PC-9 (cell line): ENCODE results near the gene CCDC88C. TPM values are rescaled to one million over a fixed set of nuclear protein-coding genes. Genes with fewer than 3 reads are reported as not detected.

Experiments used
- BruUV-seq: library from RNA; stranded (reverse); fragments of 400-500 nt; replicated peaks from 2 replicates; lab custom pipeline; 2021; lab: Mats Ljungman, UMichigan
- CTCF ChIA-PET: fragments of 300-600 bp; sonication (Branson Sonifier 250); formaldehyde crosslinking; loops from one replicate; lab custom pipeline; 2022; ENCODE audit warnings: antibody characterized with exemption; lab: Charles Lee
- POLR2A ChIA-PET: fragments of 300-600 bp; sonication (Branson Sonifier 250); formaldehyde crosslinking; loops from one replicate; lab custom pipeline; 2022; ENCODE audit warnings: antibody characterized with exemption; ENCODE audit not compliant: unreplicated experiment; lab: Charles Lee
- DNase-seq, 2 experiments: peaks; one replicate each; pipeline versions ENCODE4 v3.0.0 to v3.0.0-alpha.2; 2015 to 2022; ENCODE audit warnings: mixed read lengths in 1 of 2
- H2AFZ ChIP-seq: fragments of 200-600 bp; sonication (generic); 2 replicates; pipeline ENCODE4 v1.8.1; 2017; ENCODE audit warnings: antibody characterized with exemption
- H3F3A ChIP-seq: fragments of 200-600 bp; sonication (generic); 2 replicates; pipeline ENCODE4 v1.8.1; 2017; ENCODE audit warnings: antibody characterized with exemption, mild to moderate bottlenecking, low read depth; ENCODE audit not compliant: insufficient read depth
- H3K27ac ChIP-seq: fragments of 200-600 bp; sonication (generic); 2 replicates; pipeline ENCODE4 v1.6.1; 2016; ENCODE audit warnings: mixed run types
- H3K27me3 ChIP-seq: fragments of 200-600 bp; sonication (generic); 2 replicates; pipeline ENCODE4 v1.6.1; 2016; ENCODE audit warnings: low read depth, mixed run types; ENCODE audit not compliant: insufficient read depth
- H3K36me3 ChIP-seq: fragments of 200-600 bp; sonication (generic); 2 replicates; pipeline ENCODE4 v1.6.1; 2016; ENCODE audit warnings: low read depth, mixed run types
- H3K4me1 ChIP-seq: fragments of 200-600 bp; sonication (generic); replicated peaks from 2 replicates; pipeline ENCODE4 v1.6.1; 2016; ENCODE audit warnings: mixed run types; ENCODE audit not compliant: insufficient read depth
- H3K4me2 ChIP-seq: fragments of 200-600 bp; sonication (generic); 2 replicates; pipeline ENCODE4 v1.6.1; 2017; ENCODE audit warnings: mixed run types
- H3K4me3 ChIP-seq: fragments of 200-600 bp; sonication (generic); 2 replicates; pipeline ENCODE4 v1.6.1; 2016; ENCODE audit warnings: mixed run types
- H3K79me2 ChIP-seq: fragments of 200-600 bp; sonication (generic); 2 replicates; pipeline ENCODE4 v1.6.1; 2017; ENCODE audit warnings: low read depth, mixed run types
- H3K9me2 ChIP-seq: fragments of 200-600 bp; sonication (generic); 2 replicates; pipeline ENCODE4 v1.8.1; 2017; ENCODE audit warnings: mild to moderate bottlenecking; ENCODE audit not compliant: insufficient read depth
- H3K9me3 ChIP-seq: fragments of 200-600 bp; sonication (generic); 2 replicates; pipeline ENCODE4 v1.8.1; 2016; ENCODE audit warnings: low read depth; ENCODE audit not compliant: insufficient read depth
- H4K20me1 ChIP-seq: fragments of 200-600 bp; sonication (generic); 2 replicates; pipeline ENCODE4 v1.8.1; 2017; ENCODE audit not compliant: insufficient read depth
- CTCF ChIP-seq: fragments of 200-600 bp; sonication (generic); conservative IDR thresholded peaks from 2 replicates; pipeline ENCODE4 v1.6.1; 2017; ENCODE audit warnings: mixed run types, antibody characterized with exemption, mild to moderate bottlenecking, moderate library complexity
- EZH2 ChIP-seq: fragments of 200-600 bp; sonication (generic); IDR thresholded peaks from 2 replicates; pipeline ENCODE4 v1.8.0; 2017; ENCODE audit warnings: antibody characterized with exemption, low read depth
- intact Hi-C: fragments of 100-400 bp; cut with micrococcal nuclease; formaldehyde crosslinking; loops from one replicate; pipeline ENCODE4 v1.10.0; 2022; ENCODE audit not compliant: unreplicated experiment
- total RNA-seq: library from RNA; stranded (reverse); gene quantifications from 2 replicates; pipeline ENCODE4 v1.2.3, GENCODE V29; 2021

CCDC88C gene
- total RNA-seq, 1 experiment from 2014 or later = 7.4 TPM

GRCh38 chr14:91295851-91296796 lies 121.5 kb downstream of the CCDC88C start:
- H3K27ac ChIP-seq = no peak overlapping the region
- no peaks in the 10 kb centered on the region for H3K4me1 ChIP-seq
- H3K4me3 ChIP-seq = no peak overlapping the region
- no peak for DNase-seq
- no peak overlapping the region for H2AFZ ChIP-seq
- ChIA-PET POLR2A (no interaction called here), CTCF (no interaction called here)
- H3K9me3 ChIP-seq = no peaks in the 10 kb centered on the region
- H3K27me3 ChIP-seq = no peaks in the 10 kb centered on the region
- no peaks in the 10 kb centered on the region for H3K36me3 ChIP-seq
- no peak overlapping the region for H3K4me2 ChIP-seq
- TF ChIP-seq EZH2 (no peak), CTCF (no peak)
- H3K9me2 ChIP-seq = no peaks in the 10 kb centered on the region
- intact Hi-C loops = no loop called here
- no TSS peak for BruUV-seq
- no peaks in the 10 kb centered on the region for H4K20me1 ChIP-seq
- no peaks in the 10 kb centered on the region for H3K79me2 ChIP-seq
- no peaks in the 10 kb centered on the region for H3F3A ChIP-seq

DNA sequence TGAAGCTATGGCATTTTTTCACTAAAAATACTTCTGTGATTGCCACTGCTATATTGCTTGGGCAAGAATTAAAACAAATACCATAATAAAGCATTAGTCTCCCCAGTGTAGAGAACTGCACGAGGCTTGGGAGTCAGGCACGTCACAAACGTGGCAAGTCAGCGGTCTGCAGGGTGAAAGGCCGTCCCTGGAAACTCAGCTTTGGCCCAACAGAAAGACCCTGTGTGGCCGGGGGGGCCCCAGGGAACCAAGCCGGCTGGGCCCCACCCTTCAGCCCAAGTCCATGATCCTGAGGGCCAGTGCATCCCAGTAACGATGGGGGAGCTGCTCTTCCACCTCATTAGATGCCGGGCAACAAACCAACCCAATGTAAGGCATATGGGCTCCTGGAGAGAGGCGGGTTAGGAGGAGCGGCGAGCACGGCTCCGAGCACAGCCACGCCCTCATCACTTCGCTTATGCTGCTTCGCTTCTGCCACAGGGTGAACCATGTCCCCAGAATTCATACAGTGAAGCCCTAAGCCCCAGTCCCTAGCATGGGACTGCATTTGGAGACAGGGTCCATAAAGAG lies 122.3 kb downstream of the CCDC88C start:
- no peaks in the 10 kb centered on the region for H3F3A ChIP-seq
- no peak overlapping the region for H3K4me2 ChIP-seq
- intact Hi-C loops = no loop called here
- H2AFZ ChIP-seq = no peak overlapping the region
- no peak for DNase-seq
- H3K79me2 ChIP-seq = no peaks in the 10 kb centered on the region
- H3K4me1 ChIP-seq = no peaks in the 10 kb centered on the region
- no peaks in the 10 kb centered on the region for H3K9me2 ChIP-seq
- ChIA-PET POLR2A (no interaction called here), CTCF (no interaction called here)
- no peaks in the 10 kb centered on the region for H3K36me3 ChIP-seq
- no peak overlapping the region for H3K4me3 ChIP-seq
- H3K27ac ChIP-seq = no peak overlapping the region
- no TSS peak for BruUV-seq
- TF ChIP-seq EZH2 (no peak), CTCF (no peak)
- H3K9me3 ChIP-seq = no peaks in the 10 kb centered on the region
- no peaks in the 10 kb centered on the region for H4K20me1 ChIP-seq
- no peaks in the 10 kb centered on the region for H3K27me3 ChIP-seq

DNA sequence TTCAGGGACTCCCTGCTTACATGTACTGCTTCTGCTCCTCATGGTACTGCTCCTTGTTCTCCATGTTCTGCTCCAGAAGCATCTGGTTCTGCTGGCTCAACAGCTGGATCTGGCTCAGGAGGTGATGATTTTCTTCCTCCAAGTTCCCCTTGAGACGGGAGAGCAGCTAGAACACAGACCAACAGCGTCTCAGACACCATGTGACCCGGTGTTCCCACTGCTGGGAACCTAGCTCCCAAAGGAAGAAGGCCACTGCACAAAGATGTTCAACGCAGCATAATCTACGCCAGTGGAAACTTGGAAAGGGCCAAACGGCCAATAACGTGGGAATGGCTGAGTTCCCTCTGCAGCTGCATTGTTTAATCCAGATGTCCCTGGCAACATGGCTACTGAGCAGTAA lies 123.5 kb downstream of the CCDC88C start:
- no peaks in the 10 kb centered on the region for H3K9me3 ChIP-seq
- H3K4me3 ChIP-seq = no peak overlapping the region
- H3K27me3 ChIP-seq = no peaks in the 10 kb centered on the region
- H3K4me2 ChIP-seq = no peak overlapping the region
- no peaks in the 10 kb centered on the region for H3K4me1 ChIP-seq
- intact Hi-C loops = no loop called here
- DNase-seq = no peak
- no peaks in the 10 kb centered on the region for H3F3A ChIP-seq
- no peak overlapping the region for H2AFZ ChIP-seq
- H3K27ac ChIP-seq = no peak overlapping the region
- H3K79me2 ChIP-seq = no peaks in the 10 kb centered on the region
- no peaks in the 10 kb centered on the region for H3K9me2 ChIP-seq
- POLR2A ChIA-PET = no interaction called here
- TF ChIP-seq CTCF = no peak
- TF ChIP-seq EZH2 = no peak
- no peaks in the 10 kb centered on the region for H3K36me3 ChIP-seq
- BruUV-seq = no TSS peak
- CTCF ChIA-PET = no interaction called here
- no peaks in the 10 kb centered on the region for H4K20me1 ChIP-seq
